Measurements from ENCODE around the gene CCDC59.
A peak's percentile ranks its signal among the peaks of the same experiment; 100 is the strongest.

The CCDC59 gene, protein sequence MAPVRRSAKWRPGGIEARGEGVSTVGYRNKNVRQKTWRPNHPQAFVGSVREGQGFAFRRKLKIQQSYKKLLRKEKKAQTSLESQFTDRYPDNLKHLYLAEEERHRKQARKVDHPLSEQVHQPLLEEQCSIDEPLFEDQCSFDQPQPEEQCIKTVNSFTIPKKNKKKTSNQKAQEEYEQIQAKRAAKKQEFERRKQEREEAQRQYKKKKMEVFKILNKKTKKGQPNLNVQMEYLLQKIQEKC

DNA sequence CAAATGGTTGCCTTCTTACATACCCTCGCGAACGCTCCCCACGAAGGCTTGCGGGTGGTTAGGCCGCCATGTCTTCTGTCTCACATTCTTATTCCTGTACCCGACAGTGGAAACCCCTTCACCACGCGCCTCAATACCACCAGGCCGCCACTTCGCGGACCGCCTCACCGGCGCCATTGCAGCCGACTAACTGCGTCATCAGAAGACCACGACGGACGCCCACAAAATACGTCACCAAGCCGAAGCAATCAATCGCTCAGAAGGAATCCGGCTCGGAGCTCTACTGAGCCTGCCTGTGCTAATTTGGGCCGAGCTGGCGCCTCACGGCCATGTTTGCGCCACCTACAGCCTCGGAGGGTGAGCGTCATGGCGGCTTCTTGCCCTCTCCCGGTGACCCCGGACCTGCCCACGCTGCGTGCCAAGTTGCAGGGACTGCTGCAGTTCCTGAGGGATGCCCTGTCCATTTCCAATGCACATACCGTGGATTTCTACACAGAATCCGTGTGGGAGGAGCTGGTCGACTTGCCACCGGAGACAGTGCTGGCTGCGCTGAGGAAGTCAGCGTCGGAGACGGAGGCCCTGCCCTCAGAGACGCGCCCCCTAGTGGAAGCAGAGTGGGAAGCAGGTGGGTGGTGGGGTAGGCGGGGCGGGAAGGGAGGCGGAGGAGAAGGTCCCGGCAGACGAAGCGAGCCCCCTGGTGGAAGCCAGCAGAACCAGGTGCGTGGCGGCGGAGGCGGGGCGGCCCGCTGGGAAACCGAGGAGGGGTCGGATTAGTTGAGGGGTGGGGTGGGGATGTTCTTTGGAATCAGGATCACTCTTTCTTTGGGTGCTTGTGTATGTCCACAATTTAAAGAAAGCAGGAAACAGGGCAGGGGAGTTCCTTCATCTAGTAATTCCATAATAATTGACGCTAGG, at the start of gene CCDC59, which contains the start of gene METTL25:
Gene CCDC59 (minus strand): TSS at position 188 of the 915 bp plus-strand sequence. CDS start 11 bp downstream, at position 177.
Gene METTL25 (plus strand): TSS at position 330 of the 915 bp plus-strand sequence. CDS start 37 bp downstream, at position 367.
- no peaks in the 10 kb centered on the region for H3K27me3 ChIP-seq
- H4K20me1 ChIP-seq, result peaks cover 0 to 46% (median 17%) of the 10 kb centered on the region in 11 experiments; a peak in 10 of 22 replicates
- H3K4me3 ChIP-seq, result peak within 1 kb of the TSS; percentile 81 to 99 (median 89)
- peaks cover 21 to 36% (median 29%) of the 10 kb centered on the region in 10 experiments for H3K4me1 ChIP-seq
- H3K27ac ChIP-seq, result peak within 1 kb of the TSS; percentile 96 to 99 (median 97)
- peak within 1 kb of the TSS; percentile 86 to 99 (median 93) for H3K4me2 ChIP-seq
- no peak for TF ChIP-seq Cebpa-rat (IDR thresholded peaks at IDR 0.05)
- H3K9ac ChIP-seq, result peak within 1 kb of the TSS; percentile 92 to 99 (median 97)
- peaks cover 0 to 6% (median 0%) of the 10 kb centered on the region in 11 experiments; a peak in 3 of 22 replicates for H3K9me3 ChIP-seq (replicated peaks in 1 of 11)
- peaks cover 31 to 40% (median 35%) of the 10 kb centered on the region in 11 experiments for H3K36me3 ChIP-seq

DNA sequence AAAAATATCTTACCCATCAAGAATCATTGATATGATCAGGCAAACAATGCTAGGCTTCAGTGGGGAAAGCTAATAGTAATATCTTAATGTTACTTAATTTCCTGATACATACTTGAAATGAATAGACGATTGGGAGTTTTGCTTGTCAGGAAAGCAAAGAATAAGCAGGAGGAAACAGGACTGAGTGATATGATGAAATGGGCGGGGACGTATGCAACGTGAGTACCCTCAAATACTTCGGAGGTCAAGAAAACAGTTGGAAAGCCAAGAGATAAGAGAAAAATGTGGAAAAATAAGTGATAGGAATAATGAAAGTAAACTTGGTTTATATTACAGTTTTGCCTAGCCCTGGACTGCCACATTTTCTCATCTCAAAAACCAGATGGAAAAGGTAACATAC, 49.3 kb upstream of the CCDC59 start:
- H3K9me3 ChIP-seq (replicated peaks in 1 of 11), result no peaks in the 10 kb centered on the region
- no peaks in the 10 kb centered on the region for H4K20me1 ChIP-seq
- H3K27ac ChIP-seq, result no peak overlapping the region
- H3K4me1 ChIP-seq, result no peaks in the 10 kb centered on the region
- TF ChIP-seq Cebpa-rat (IDR thresholded peaks at IDR 0.05), result no peak
- no peaks in the 10 kb centered on the region for H3K27me3 ChIP-seq
- H3K4me2 ChIP-seq, result no peak overlapping the region
- H3K36me3 ChIP-seq, result no peaks in the 10 kb centered on the region
- no peak overlapping the region for H3K4me3 ChIP-seq
- H3K9ac ChIP-seq, result no peak overlapping the region

DNA sequence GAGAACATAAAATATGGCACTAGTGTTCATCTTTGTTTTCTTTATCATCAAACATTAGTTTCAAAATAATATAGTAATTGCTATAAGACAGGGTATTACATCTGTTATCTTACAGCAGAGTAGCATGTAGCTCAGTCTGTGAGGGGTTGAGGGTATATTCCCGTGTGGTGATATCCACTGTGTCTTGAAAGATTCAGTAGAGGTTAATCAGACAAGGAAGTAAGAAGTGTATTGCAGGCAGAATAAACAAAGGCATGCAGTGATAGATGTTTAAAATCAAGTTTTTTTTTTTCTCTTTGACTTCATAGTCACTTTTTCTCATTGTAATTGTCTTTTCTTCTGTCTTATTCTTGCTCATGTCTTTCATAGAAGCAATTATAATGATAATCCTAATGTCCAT, 48.5 kb upstream of the CCDC59 start:
- H3K9ac ChIP-seq, result no peak overlapping the region
- TF ChIP-seq Cebpa-rat (IDR thresholded peaks at IDR 0.05), result no peak
- no peaks in the 10 kb centered on the region for H3K36me3 ChIP-seq
- H4K20me1 ChIP-seq, result no peaks in the 10 kb centered on the region
- H3K4me2 ChIP-seq, result no peak overlapping the region
- no peaks in the 10 kb centered on the region for H3K9me3 ChIP-seq (replicated peaks in 1 of 11)
- H3K27me3 ChIP-seq, result no peaks in the 10 kb centered on the region
- no peaks in the 10 kb centered on the region for H3K4me1 ChIP-seq
- H3K4me3 ChIP-seq, result no peak overlapping the region
- no peak overlapping the region for H3K27ac ChIP-seq

DNA sequence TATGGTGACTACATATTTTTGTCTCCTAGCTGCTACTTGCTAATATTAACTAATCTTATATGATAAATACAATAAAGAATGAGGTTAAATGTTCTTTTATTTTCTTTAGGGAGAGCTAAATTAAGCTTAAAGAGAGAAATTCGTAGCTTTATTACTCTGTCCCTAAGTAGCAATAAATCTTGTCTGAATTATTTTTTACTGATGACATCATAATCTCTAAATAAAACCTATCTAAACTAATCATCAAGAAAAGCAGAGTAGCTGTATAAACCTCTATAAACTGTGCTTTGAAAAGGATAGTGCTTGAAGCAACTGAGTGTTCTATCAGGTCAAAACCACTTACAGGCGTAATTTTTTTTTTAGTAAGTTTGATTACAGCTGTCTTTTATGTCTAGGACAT, 42.6 kb upstream of the CCDC59 start:
- H3K27me3 ChIP-seq, result no peaks in the 10 kb centered on the region

DNA sequence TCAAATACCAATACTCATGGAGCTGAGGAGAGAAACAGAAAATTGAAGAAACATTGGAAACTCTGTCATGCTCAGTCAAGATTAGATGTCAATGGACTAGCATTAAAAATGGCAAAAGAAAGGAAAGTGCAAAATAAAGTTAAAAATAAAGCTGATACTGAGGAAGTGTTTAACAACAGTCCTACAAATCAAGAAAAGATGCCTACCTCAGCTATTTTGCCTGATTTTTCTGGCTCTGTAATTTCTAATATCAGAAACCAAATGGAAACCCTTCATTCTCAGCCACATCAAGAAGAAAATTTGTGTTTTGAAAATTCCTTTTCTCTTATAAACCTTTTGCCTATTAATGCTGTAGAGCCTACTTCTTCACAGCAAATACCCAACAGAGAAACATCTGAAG, 40.7 kb upstream of the CCDC59 start:
- no peak overlapping the region for H3K4me2 ChIP-seq
- no peaks in the 10 kb centered on the region for H3K27me3 ChIP-seq
- no peak overlapping the region for H3K27ac ChIP-seq
- H4K20me1 ChIP-seq, result no peaks in the 10 kb centered on the region
- peaks cover 0 to 16% (median 0%) of the 10 kb centered on the region in 11 experiments; a peak in 4 of 22 replicates for H3K36me3 ChIP-seq
- no peaks in the 10 kb centered on the region for H3K4me1 ChIP-seq
- H3K9ac ChIP-seq, result no peak overlapping the region
- H3K9me3 ChIP-seq (replicated peaks in 1 of 11), result no peaks in the 10 kb centered on the region
- TF ChIP-seq Cebpa-rat (IDR thresholded peaks at IDR 0.05), result no peak
- H3K4me3 ChIP-seq, result no peak overlapping the region

More for the DNA sequence above, 42.6 kb upstream of the CCDC59 start:
- Histone ChIP-seq H3K9ac (no peak overlapping the region), H3K4me1 (no peaks in the 10 kb centered on the region), H3K27ac (no peak overlapping the region), H3K4me3 (no peak overlapping the region), H3K36me3 (peaks cover 0 to 9% (median 0%) of the 10 kb centered on the region in 11 experiments; a peak in 2 of 22 replicates), H3K4me2 (no peak overlapping the region), H4K20me1 (no peaks in the 10 kb centered on the region), H3K9me3 (replicated peaks in 1 of 11) (no peaks in the 10 kb centered on the region)
- TF ChIP-seq Cebpa-rat (IDR thresholded peaks at IDR 0.05), result no peak

DNA sequence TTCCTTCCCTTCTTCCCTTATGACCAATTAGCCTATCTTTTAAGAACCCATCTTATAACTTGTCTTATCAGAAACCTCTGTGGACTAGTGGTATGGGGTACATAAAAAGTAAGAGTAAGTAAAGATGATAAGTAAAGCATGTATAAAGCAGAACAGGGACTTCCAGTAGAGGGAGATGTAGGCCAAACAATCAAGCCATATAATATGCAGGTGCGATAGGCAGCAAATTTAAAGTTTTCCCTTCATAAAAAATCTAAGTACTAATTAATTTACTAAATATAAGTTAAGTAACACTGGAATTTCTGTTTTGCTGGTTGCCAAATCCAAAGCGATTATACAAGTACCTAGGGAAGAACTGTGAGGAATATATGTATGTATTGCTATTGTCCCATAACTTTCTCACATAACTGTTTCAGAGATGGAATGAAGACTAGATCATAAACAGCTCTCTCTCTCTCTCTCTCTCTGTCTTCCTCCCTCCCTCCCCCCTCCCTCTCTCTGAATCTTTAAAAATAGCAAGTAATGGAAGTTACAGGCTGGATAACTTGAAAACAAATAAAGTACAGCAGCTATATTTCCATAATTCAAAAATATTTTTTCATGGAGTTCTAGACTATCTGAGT, 25.9 kb upstream of the CCDC59 start:
- Histone ChIP-seq H3K36me3 (no peaks in the 10 kb centered on the region; a peak in 1 of 22 replicates), H3K4me1 (no peaks in the 10 kb centered on the region), H3K4me2 (no peak overlapping the region), H4K20me1 (no peaks in the 10 kb centered on the region), H3K27ac (no peak overlapping the region), H3K4me3 (no peak overlapping the region), H3K27me3 (no peaks in the 10 kb centered on the region), H3K9ac (no peak overlapping the region), H3K9me3 (replicated peaks in 1 of 11) (no peaks in the 10 kb centered on the region)
- TF ChIP-seq Cebpa-rat (IDR thresholded peaks at IDR 0.05), result no peak

DNA sequence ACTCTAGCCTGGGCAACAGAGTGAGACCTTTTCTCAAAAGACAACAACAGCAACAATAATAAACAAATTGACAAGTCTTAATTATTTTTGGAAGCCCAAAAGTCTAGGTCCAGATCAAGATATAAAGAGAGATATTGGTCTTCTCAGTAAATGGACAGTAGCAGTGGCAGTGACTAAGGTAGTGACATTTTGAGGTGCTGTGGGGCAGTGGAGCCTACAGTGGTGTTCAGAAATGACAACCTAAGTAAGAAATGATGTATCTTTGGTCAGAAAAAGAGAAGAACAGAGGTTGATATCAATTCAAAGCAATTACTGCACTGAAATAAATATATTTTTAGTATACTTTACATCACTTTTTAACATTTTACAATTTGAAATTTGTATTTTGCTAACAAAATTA, 20.8 kb upstream of the CCDC59 start:
- Histone ChIP-seq H3K4me1 (no peaks in the 10 kb centered on the region), H3K9me3 (replicated peaks in 1 of 11) (peaks cover 5 to 13% (median 11%) of the 10 kb centered on the region in 11 experiments), H3K27me3 (no peaks in the 10 kb centered on the region), H3K9ac (no peak overlapping the region), H4K20me1 (no peaks in the 10 kb centered on the region), H3K27ac (no peak overlapping the region), H3K4me2 (no peak overlapping the region), H3K4me3 (no peak overlapping the region), H3K36me3 (peaks cover 0 to 13% (median 4%) of the 10 kb centered on the region in 11 experiments; a peak in 13 of 22 replicates)
- no peak for TF ChIP-seq Cebpa-rat (IDR thresholded peaks at IDR 0.05)

DNA sequence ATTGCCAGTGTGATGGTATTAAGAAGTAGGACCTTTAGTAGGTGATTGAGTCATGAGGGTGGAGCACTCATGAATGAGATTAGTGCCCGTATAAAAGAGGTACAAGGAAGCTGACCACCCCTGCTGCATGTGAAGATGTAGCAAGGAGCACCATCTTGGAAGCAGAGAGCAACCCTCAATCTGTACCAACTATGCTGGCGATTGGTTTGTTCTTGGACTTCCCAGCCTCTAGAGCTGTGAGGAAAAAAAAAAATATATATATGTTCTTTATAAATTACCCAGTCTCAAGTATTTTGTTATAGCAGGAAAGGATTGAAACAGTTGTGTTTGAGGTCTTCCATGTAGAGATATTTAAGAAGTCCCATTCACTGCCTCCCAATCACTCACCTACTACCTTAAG, 17.0 kb upstream of the CCDC59 start:
- no peak overlapping the region for H3K27ac ChIP-seq
- H3K9ac ChIP-seq, result no peak overlapping the region
- H3K4me1 ChIP-seq, result no peaks in the 10 kb centered on the region
- no peaks in the 10 kb centered on the region for H4K20me1 ChIP-seq
- TF ChIP-seq Cebpa-rat (IDR thresholded peaks at IDR 0.05), result no peak
- no peaks in the 10 kb centered on the region for H3K27me3 ChIP-seq
- H3K4me2 ChIP-seq, result no peak overlapping the region
- no peak overlapping the region for H3K4me3 ChIP-seq
- peaks cover 0 to 29% (median 12%) of the 10 kb centered on the region in 11 experiments; a peak in 13 of 22 replicates for H3K36me3 ChIP-seq
- H3K9me3 ChIP-seq (replicated peaks in 1 of 11), result peaks cover 13 to 28% (median 21%) of the 10 kb centered on the region in 11 experiments

DNA sequence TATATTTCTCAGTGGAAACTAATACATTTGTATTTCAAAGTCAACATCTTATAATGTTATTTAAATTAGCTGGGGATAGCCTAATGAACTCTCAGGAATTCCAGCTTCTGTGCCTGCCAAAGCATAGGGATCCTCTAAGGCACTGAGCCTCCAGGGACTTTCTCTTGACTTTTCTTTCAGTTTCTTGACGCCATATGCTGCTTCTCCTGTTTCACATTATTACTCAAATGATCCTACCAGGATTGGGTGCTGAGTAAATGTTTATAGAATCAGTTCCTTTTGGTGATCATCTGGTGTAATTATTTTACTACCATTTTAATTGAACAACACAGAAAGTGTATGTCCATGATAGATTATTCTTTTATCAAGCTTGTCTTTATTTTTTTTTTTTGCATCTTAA, 8.0 kb upstream of the CCDC59 start:
- Histone ChIP-seq H3K4me2 (no peak overlapping the region), H3K27ac (no peak overlapping the region)

More for the DNA sequence above, 8.0 kb upstream of the CCDC59 start:
- peaks cover 6 to 15% (median 12%) of the 10 kb centered on the region in 11 experiments; a peak in 21 of 22 replicates for H3K9me3 ChIP-seq (replicated peaks in 1 of 11)
- H3K27me3 ChIP-seq, result no peaks in the 10 kb centered on the region
- H3K9ac ChIP-seq, result no peak overlapping the region
- no peak for TF ChIP-seq Cebpa-rat (IDR thresholded peaks at IDR 0.05)
- peaks cover 0 to 12% (median 0%) of the 10 kb centered on the region in 11 experiments; a peak in 3 of 22 replicates for H3K36me3 ChIP-seq
- H3K4me3 ChIP-seq, result no peak overlapping the region
- no peaks in the 10 kb centered on the region for H3K4me1 ChIP-seq
- peaks cover 0 to 5% (median 0%) of the 10 kb centered on the region in 11 experiments; a peak in 2 of 22 replicates for H4K20me1 ChIP-seq
